ENCODE results near the gene CCDC40. TPM values are rescaled to one million over a fixed set of nuclear protein-coding genes. Genes with fewer than 3 reads are reported as not detected.

The CCDC40 gene
- total RNA-seq, 1 experiment from 2014 or later: 14.2 TPM

GRCh38 chr17:80025796-80026195, 10.6 kb upstream of the CCDC40 start:
- Histone ChIP-seq H3K79me2 (ENCODE audit: low read depth) (no peaks in the 10 kb centered on the region; the same call in 1 of the 2 replicates), H3K9me3 (ENCODE audit: insufficient read depth, low read depth) (no peaks in the 10 kb centered on the region), H3K4me1 (replicated peaks; ENCODE audit: insufficient read depth) (peaks cover 18% of the 10 kb centered on the region), H3K36me3 (ENCODE audit: low read depth) (no peaks in the 10 kb centered on the region), H2AFZ (no peak overlapping the region), H3K27ac (no peak overlapping the region), H3F3A (ENCODE audit: insufficient read depth, low read depth) (0 out of 2 replicates have a peak, but pooled peaks cover 3% of the 10 kb centered on the region), H3K4me2 (no peak overlapping the region), H3K9me2 (ENCODE audit: insufficient read depth) (no peaks in the 10 kb centered on the region), H3K4me3 (no peak overlapping the region), H4K20me1 (ENCODE audit: insufficient read depth) (peaks cover 4% of the 10 kb centered on the region; the same call in 1 of the 2 replicates), H3K27me3 (ENCODE audit: insufficient read depth, low read depth) (no peaks in the 10 kb centered on the region)
- DNase-seq: no peak
- BruUV-seq (replicated peaks): no TSS peak
- intact Hi-C loops (cut with micrococcal nuclease; ENCODE audit: unreplicated experiment): no loop called here
- ChIA-PET POLR2A (ENCODE audit: unreplicated experiment) (no interaction called here), CTCF (no interaction called here)
- TF ChIP-seq EZH2 (IDR thresholded peaks at IDR 0.05; ENCODE audit: low read depth): no peak
- TF ChIP-seq, protein P1, sequence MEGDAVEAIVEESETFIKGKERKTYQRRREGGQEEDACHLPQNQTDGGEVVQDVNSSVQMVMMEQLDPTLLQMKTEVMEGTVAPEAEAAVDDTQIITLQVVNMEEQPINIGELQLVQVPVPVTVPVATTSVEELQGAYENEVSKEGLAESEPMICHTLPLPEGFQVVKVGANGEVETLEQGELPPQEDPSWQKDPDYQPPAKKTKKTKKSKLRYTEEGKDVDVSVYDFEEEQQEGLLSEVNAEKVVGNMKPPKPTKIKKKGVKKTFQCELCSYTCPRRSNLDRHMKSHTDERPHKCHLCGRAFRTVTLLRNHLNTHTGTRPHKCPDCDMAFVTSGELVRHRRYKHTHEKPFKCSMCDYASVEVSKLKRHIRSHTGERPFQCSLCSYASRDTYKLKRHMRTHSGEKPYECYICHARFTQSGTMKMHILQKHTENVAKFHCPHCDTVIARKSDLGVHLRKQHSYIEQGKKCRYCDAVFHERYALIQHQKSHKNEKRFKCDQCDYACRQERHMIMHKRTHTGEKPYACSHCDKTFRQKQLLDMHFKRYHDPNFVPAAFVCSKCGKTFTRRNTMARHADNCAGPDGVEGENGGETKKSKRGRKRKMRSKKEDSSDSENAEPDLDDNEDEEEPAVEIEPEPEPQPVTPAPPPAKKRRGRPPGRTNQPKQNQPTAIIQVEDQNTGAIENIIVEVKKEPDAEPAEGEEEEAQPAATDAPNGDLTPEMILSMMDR (conservative IDR thresholded peaks at IDR 0.05): no peak

DNA sequence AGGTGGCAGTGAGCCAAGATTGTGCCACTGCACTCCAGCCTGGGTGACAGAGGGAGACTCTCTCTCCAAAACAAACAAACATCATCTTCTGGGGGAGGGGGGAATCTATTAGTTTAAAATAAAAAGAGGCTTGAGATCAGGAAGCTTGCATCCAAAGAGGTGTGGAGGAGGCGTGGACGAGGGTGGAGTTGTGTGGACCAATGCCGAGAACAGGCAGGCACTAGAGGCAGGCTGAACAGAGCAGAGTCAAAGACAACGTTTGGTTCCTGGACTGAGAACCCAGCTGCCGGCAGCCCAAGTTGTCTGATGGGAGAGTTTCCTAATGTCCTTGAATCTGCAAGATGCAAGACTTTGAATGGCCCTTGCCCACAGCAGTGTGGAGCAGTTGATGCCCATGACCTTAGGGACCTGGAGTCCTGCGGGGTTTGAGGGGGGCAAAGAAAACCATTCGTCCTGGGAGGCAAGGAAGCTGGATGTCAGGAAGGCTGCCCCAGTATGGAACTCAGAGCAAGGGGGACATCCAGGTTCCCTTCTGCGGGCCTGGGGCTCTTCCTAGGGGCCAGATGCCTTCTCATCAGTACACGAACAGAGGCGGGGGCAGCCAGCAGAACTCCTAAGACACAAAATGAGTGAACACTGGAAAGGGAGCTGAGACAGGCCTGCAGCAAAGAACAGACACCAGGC, 9.9 kb upstream of the CCDC40 start:
- H3K79me2 ChIP-seq (ENCODE audit: low read depth): no peaks in the 10 kb centered on the region; the same call in 1 of the 2 replicates
- intact Hi-C loops (cut with micrococcal nuclease; ENCODE audit: unreplicated experiment): no loop called here
- no peak overlapping the region for H3K27ac ChIP-seq
- no peaks in the 10 kb centered on the region for H3K9me3 ChIP-seq (ENCODE audit: insufficient read depth, low read depth)
- no peaks in the 10 kb centered on the region for H3K27me3 ChIP-seq (ENCODE audit: insufficient read depth, low read depth)
- TF ChIP-seq, protein P1 (conservative IDR thresholded peaks at IDR 0.05): no peak
- TF ChIP-seq EZH2 (IDR thresholded peaks at IDR 0.05; ENCODE audit: low read depth): no peak
- no peak for DNase-seq
- peaks cover 4% of the 10 kb centered on the region; the same call in 1 of the 2 replicates for H4K20me1 ChIP-seq (ENCODE audit: insufficient read depth)
- no peaks in the 10 kb centered on the region for H3K36me3 ChIP-seq (ENCODE audit: low read depth)
- 0 out of 2 replicates have a peak, but pooled peaks cover 3% of the 10 kb centered on the region for H3F3A ChIP-seq (ENCODE audit: insufficient read depth, low read depth)
- no TSS peak for BruUV-seq (replicated peaks)
- no peak overlapping the region for H3K4me2 ChIP-seq
- no peaks in the 10 kb centered on the region for H3K9me2 ChIP-seq (ENCODE audit: insufficient read depth)
- POLR2A ChIA-PET (ENCODE audit: unreplicated experiment): no interaction called here
- H3K4me1 ChIP-seq (replicated peaks; ENCODE audit: insufficient read depth): peaks cover 21% of the 10 kb centered on the region
- no peak overlapping the region for H3K4me3 ChIP-seq
- no peak overlapping the region for H2AFZ ChIP-seq
- CTCF ChIA-PET: no interaction called here

GRCh38 chr17:80027043-80027435, 9.4 kb upstream of the CCDC40 start:
- H3K9me3 ChIP-seq (ENCODE audit: insufficient read depth, low read depth): no peaks in the 10 kb centered on the region
- no peaks in the 10 kb centered on the region for H3K9me2 ChIP-seq (ENCODE audit: insufficient read depth)
- no peak overlapping the region for H3K4me3 ChIP-seq
- no peak for DNase-seq
- H3F3A ChIP-seq (ENCODE audit: insufficient read depth, low read depth): 0 out of 2 replicates have a peak, but pooled peaks cover 3% of the 10 kb centered on the region
- H3K4me2 ChIP-seq: no peak overlapping the region
- H3K36me3 ChIP-seq (ENCODE audit: low read depth): no peaks in the 10 kb centered on the region
- intact Hi-C loops (cut with micrococcal nuclease; ENCODE audit: unreplicated experiment): no loop called here
- CTCF ChIA-PET: no interaction called here
- POLR2A ChIA-PET (ENCODE audit: unreplicated experiment): no interaction called here
- TF ChIP-seq, protein P1 (conservative IDR thresholded peaks at IDR 0.05): no peak
- no peak for TF ChIP-seq EZH2 (IDR thresholded peaks at IDR 0.05; ENCODE audit: low read depth)
- peaks cover 4% of the 10 kb centered on the region; the same call in 1 of the 2 replicates for H4K20me1 ChIP-seq (ENCODE audit: insufficient read depth)
- no peaks in the 10 kb centered on the region for H3K27me3 ChIP-seq (ENCODE audit: insufficient read depth, low read depth)
- no peaks in the 10 kb centered on the region; the same call in 1 of the 2 replicates for H3K79me2 ChIP-seq (ENCODE audit: low read depth)
- H3K4me1 ChIP-seq (replicated peaks; ENCODE audit: insufficient read depth): peaks cover 21% of the 10 kb centered on the region
- BruUV-seq (replicated peaks): no TSS peak
- H2AFZ ChIP-seq: no peak overlapping the region
- no peak overlapping the region for H3K27ac ChIP-seq
